Glomerular endothelial cell (primary cell): ENCODE results near the gene PITX3. TPM values are rescaled to one million over a fixed set of nuclear protein-coding genes. Genes with fewer than 3 reads are reported as not detected.

Source experiments
- DNase-seq: peaks from one replicate; pipeline ENCODE4 v3.0.0-alpha.2; 2011; ENCODE audit warnings: low read depth, low spot score; ENCODE audit errors: extremely low read depth
- total RNA-seq: library from RNA; depleted of rRNA; stranded (reverse); fragments of >200 nt; gene quantifications from 2 replicates; pipeline ENCODE4 v1.2.3, GENCODE V29; 2015

The PITX3 gene
- total RNA-seq, 1 donor from 2014 or later = not detected

DNA sequence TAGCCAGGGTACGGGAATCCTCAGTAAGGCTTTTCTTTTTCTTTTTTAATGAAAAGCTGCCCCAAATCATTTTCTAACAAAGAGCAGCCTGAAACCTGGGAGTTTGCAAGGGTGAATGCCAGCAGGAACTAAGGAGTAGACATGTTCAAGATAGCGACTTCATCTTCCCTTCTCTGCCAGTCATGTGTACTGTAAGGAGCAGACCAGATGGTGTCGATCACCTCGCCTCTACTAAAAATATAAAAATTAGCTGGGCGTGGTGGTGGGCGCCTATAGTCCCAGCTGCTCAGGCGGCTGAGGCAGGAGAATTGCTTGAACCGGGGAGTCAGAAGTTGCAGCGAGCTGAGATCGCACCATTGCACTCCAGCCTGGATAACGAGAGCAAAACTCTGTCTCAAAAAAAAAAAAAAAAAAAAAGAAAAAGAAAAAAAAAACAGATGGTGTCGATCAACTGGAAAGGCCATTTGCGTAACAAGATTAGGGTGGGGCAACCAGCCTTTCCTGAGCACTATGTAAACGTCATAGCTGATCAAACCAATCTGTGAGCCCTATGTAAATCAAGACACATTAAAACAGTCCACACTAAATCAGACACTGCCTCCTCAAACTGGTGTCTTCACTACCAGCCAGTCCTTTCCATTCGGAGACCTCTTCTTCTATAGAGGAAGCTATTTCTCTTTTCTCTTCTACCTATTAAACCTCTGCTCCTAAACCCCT lies 55.3 kb downstream of the PITX3 start:
- DNase-seq = no peak

DNA sequence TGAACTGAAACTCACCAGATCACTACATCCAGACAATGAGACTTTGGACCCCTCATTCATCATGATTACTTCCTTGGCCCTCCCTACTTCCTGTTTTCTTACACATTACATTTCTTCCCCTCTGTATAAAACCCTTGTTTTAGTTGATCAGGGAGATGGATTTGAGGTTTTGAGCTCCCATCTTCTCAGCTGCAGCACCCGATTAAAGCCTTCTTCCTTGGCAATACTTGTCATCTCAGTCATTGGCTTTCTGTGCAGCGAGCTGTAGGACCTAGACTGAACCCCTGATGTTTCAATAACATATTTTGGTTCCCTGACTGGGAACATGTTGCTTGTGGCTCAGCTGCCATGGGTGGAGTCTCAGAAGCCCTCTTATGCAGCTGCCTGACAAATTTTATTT lies 56.0 kb downstream of the PITX3 start:
- no peak for DNase-seq

DNA sequence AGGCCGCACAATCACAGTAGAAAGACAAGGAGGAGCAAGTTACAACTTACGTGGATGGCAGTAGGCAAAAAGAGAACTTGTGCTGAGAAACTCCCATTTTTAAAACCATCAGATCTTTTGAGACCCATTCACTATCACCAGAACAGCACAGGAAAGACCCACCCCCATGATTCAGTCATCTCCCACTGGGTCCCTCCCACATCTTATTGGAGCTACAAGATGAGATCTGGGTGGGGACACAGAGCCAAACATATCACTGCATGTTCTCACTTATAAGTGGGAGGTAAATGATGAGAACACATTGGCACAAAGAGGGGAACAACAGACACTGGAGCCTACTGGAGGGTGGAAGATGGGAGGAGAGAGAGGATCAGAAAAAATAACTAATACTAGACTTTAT lies 56.7 kb downstream of the PITX3 start:
- DNase-seq = no peak

Other genes starting within 250 kb of the PITX3 start
- 10.3 and 11.6 TPM in 2 replicates for gene ARMH3, start 185.3 kb downstream of the PITX3 start, total RNA-seq
- 41.2 and 44.3 TPM in 2 replicates for gene HPS6, start 176.2 kb downstream of the PITX3 start, total RNA-seq
- gene LDB1, start 121.1 kb downstream of the PITX3 start, total RNA-seq = 38.8 and 58.0 TPM in 2 replicates
- 21.6 and 31.5 TPM in 2 replicates for gene PPRC1, start 108.5 kb downstream of the PITX3 start, total RNA-seq
- 51.1 and 65.5 TPM in 2 replicates for gene NOLC1, start 89.1 kb downstream of the PITX3 start, total RNA-seq
- gene ELOVL3, start 15.2 kb downstream of the PITX3 start, total RNA-seq = not detected in 2 replicates
- gene GBF1, start 4.0 kb upstream of the PITX3 start, total RNA-seq = 42.8 and 53.8 TPM in 2 replicates
- 45.3 and 88.4 TPM in 2 replicates for gene NFKB2, start 154.2 kb upstream of the PITX3 start, total RNA-seq
- gene PSD, start 177.3 kb upstream of the PITX3 start, total RNA-seq = 0.15 and 0.35 TPM in 2 replicates
- 9.6 and 11.5 TPM in 2 replicates for gene FBXL15, start 179.3 kb upstream of the PITX3 start, total RNA-seq
- gene CUEDC2, start 191.1 kb upstream of the PITX3 start, total RNA-seq = 94.6 and 97.6 TPM in 2 replicates
- not detected in 2 replicates for gene C10orf95, start 210.0 kb upstream of the PITX3 start, total RNA-seq